Panc1 (cell line): ENCODE results near the gene AFF3. TPM values are rescaled to one million over a fixed set of nuclear protein-coding genes. Genes with fewer than 3 reads are reported as not detected.

Source experiments
- ATAC-seq: fragments of 200-7000 bp; cut with Tn5 transposase; 2 replicates; pipeline ENCODE4 v1.9.1; 2020; ENCODE audit warnings: mild to moderate bottlenecking, moderate library complexity
- BruUV-seq: library from RNA; stranded (reverse); fragments of 400-500 nt; replicated peaks from 2 replicates; lab custom pipeline; 2021; lab: Mats Ljungman, UMichigan
- CTCF ChIA-PET: fragments of 300-600 bp; sonication (Branson Sonifier 250); formaldehyde crosslinking; loops from one replicate; lab custom pipeline; 2022; ENCODE audit warnings: antibody characterized with exemption; lab: Charles Lee
- POLR2A ChIA-PET: fragments of 300-600 bp; sonication (Branson Sonifier 250); formaldehyde crosslinking; loops from one replicate; lab custom pipeline; 2022; ENCODE audit warnings: antibody characterized with exemption; lab: Charles Lee
- DNase-seq: peaks from one replicate; pipeline ENCODE4 v3.0.0-alpha.2; 2010; ENCODE audit warnings: low read depth, low spot score
- H3K27ac ChIP-seq: 2 replicates; pipeline ENCODE4 v1.5.1; 2011; ENCODE audit warnings: mild to moderate bottlenecking, low read length, inconsistent platforms
- H3K27me3 ChIP-seq: fragments of 200-500 bp; sonication (Bioruptor generic); 2 replicates; pipeline ENCODE4 v1.6.0; 2014; ENCODE audit warnings: low read length, inconsistent platforms; ENCODE audit not compliant: control insufficient read depth, insufficient read depth
- H3K36me3 ChIP-seq: fragments of 200-500 bp; sonication (Bioruptor generic); 2 replicates; pipeline ENCODE4 v1.5.1; 2014; ENCODE audit warnings: inconsistent platforms, mild to moderate bottlenecking, low read length, moderate library complexity; ENCODE audit not compliant: control insufficient read depth, insufficient read depth
- H3K4me1 ChIP-seq: 2 replicates; pipeline ENCODE4 v1.5.1; 2011; ENCODE audit warnings: inconsistent platforms, mild to moderate bottlenecking, low read length, moderate library complexity; ENCODE audit not compliant: control insufficient read depth, insufficient read depth
- H3K4me3 ChIP-seq, 2 experiments: 2 replicates each; pipeline ENCODE4 v1.5.1; 2011 to 2012; ENCODE audit warnings: low read depth in 2 of 2, low read length in 2 of 2, mild to moderate bottlenecking in 2 of 2, inconsistent platforms in 1 of 2, moderate library complexity in 1 of 2
- H3K9me3 ChIP-seq: fragments of 200-500 bp; sonication (Bioruptor generic); 2 replicates; pipeline ENCODE4 v1.5.1; 2014; ENCODE audit warnings: low read depth, mild to moderate bottlenecking, inconsistent platforms, low read length, moderate library complexity; ENCODE audit not compliant: control insufficient read depth, insufficient read depth
- POLR2AphosphoS5 ChIP-seq: IDR thresholded peaks from 2 replicates; pipeline ENCODE4 v1.6.1; 2012; ENCODE audit warnings: mild to moderate bottlenecking, low read depth, low read length, moderate library complexity
- SIN3A ChIP-seq: IDR thresholded peaks from 2 replicates; pipeline ENCODE4 v1.6.1; 2012; ENCODE audit warnings: low read depth, mild to moderate bottlenecking, low read length, moderate library complexity, borderline replicate concordance; ENCODE audit not compliant: insufficient read depth
- TCF7L2 ChIP-seq: IDR thresholded peaks from 2 replicates; pipeline ENCODE4 v1.6.1; 2011; ENCODE audit warnings: mild to moderate bottlenecking, low read depth, low read length, inconsistent platforms
- in situ Hi-C: cut with HindIII; loops from 2 replicates; pipeline ENCODE4 v1.10.0; 2016; ENCODE audit warnings: low sequenced_read_pairs, low pct_unique_long_range_greater_than_20kb
- intact Hi-C: fragments of 100-400 bp; cut with micrococcal nuclease; formaldehyde crosslinking; loops from one replicate; pipeline ENCODE4 v1.10.0; 2022; ENCODE audit not compliant: unreplicated experiment
- total RNA-seq: library from RNA; stranded (reverse); gene quantifications from one replicate; pipeline ENCODE4 v1.2.1, GENCODE V29; 2021; ENCODE audit not compliant: unreplicated experiment
- TF ChIP-seq, protein P1 (sequence below): fragments of 450-650 bp; IDR thresholded peaks from 2 replicates; pipeline ENCODE4 v1.5.1; 2017; ENCODE audit warnings: mild to moderate bottlenecking
- TF ChIP-seq, protein P2 (sequence below), 2 experiments: IDR thresholded peaks; 2 replicates each; pipeline ENCODE4 v1.6.1; 2011 to 2012; ENCODE audit warnings: low read depth in 2 of 2, control low read depth in 1 of 2, low read length in 1 of 2, mild to moderate bottlenecking in 1 of 2, moderate library complexity in 1 of 2; ENCODE audit not compliant: insufficient read depth in 1 of 2

The AFF3 gene
- total RNA-seq, 1 experiment from 2014 or later, result 2.2 TPM

DNA sequence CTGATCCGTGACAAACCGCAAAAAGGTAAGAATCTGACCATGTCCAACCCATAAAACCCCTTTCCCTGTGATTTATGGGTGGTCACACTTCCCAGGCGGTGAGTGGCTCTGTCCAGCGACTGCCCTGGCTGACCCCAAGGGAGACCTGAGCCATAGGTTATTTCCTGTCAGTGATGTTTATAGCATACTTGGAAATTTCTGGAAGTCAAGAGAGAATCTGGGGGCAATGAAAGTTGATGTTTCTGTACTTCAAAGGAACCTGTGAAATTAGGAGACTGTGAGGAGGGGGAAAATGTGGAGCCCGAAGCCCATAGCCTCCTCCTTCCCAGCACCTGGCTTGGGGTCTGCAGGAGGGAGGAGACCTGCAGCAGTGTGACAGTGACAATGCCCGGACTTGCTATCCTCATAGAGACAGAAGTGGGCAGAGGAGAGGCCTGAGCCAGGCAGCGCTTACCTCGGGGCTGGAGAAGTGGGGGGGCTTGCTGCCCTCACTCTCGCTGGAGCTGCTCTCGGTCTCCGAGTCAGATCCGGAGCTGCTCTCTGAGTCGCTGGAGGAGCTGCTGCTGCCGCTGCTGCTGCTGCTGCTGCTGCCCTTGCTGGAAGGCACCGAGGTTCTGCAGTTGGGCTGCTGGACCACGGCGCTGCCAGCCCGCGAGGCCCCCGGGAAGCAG, 541.3 kb downstream of the AFF3 start:
- H3K27me3 ChIP-seq, result peaks cover 7% of the 10 kb centered on the region

DNA sequence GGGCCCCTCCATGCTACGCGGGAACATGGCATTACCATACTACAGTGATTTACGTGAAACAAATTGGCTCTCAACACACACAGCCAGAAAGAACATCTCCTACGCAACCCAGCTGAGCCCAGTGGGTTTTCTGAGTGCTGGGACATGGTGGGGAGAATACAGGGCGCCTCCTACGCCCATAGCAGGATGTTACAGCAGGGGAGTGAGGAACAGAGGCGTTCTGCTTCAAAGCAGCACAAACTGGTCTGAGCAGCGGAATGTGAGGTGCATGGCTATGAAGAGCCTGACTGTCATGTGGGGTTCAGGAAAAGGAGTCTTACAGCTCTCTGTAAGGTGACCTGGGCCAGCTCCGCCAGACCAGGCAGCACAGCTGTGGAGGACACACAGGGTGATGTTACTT, 543.9 kb downstream of the AFF3 start:
- CTCF ChIA-PET, result no interaction called here
- Histone ChIP-seq H3K27me3 (peaks cover 7% of the 10 kb centered on the region), H3K27ac (no peak overlapping the region), H3K4me3 (no peak overlapping the region), H3K9me3 (no peaks in the 10 kb centered on the region), H3K4me1 (no peaks in the 10 kb centered on the region), H3K36me3 (no peaks in the 10 kb centered on the region)
- POLR2A ChIA-PET, result no interaction called here
- in situ Hi-C loops, result no loop called here
- DNase-seq, result no peak
- TF ChIP-seq, protein P1, sequence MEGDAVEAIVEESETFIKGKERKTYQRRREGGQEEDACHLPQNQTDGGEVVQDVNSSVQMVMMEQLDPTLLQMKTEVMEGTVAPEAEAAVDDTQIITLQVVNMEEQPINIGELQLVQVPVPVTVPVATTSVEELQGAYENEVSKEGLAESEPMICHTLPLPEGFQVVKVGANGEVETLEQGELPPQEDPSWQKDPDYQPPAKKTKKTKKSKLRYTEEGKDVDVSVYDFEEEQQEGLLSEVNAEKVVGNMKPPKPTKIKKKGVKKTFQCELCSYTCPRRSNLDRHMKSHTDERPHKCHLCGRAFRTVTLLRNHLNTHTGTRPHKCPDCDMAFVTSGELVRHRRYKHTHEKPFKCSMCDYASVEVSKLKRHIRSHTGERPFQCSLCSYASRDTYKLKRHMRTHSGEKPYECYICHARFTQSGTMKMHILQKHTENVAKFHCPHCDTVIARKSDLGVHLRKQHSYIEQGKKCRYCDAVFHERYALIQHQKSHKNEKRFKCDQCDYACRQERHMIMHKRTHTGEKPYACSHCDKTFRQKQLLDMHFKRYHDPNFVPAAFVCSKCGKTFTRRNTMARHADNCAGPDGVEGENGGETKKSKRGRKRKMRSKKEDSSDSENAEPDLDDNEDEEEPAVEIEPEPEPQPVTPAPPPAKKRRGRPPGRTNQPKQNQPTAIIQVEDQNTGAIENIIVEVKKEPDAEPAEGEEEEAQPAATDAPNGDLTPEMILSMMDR, result no peak
- no peak for ATAC-seq
- intact Hi-C loops, result no loop called here
- BruUV-seq, result no TSS peak

More for the DNA sequence above, 541.3 kb downstream of the AFF3 start:
- H3K4me3 ChIP-seq, result no peak overlapping the region
- POLR2A ChIA-PET, result no interaction called here
- no peaks in the 10 kb centered on the region for H3K4me1 ChIP-seq
- TF ChIP-seq TCF7L2, result no peak
- TF ChIP-seq, protein P2, sequence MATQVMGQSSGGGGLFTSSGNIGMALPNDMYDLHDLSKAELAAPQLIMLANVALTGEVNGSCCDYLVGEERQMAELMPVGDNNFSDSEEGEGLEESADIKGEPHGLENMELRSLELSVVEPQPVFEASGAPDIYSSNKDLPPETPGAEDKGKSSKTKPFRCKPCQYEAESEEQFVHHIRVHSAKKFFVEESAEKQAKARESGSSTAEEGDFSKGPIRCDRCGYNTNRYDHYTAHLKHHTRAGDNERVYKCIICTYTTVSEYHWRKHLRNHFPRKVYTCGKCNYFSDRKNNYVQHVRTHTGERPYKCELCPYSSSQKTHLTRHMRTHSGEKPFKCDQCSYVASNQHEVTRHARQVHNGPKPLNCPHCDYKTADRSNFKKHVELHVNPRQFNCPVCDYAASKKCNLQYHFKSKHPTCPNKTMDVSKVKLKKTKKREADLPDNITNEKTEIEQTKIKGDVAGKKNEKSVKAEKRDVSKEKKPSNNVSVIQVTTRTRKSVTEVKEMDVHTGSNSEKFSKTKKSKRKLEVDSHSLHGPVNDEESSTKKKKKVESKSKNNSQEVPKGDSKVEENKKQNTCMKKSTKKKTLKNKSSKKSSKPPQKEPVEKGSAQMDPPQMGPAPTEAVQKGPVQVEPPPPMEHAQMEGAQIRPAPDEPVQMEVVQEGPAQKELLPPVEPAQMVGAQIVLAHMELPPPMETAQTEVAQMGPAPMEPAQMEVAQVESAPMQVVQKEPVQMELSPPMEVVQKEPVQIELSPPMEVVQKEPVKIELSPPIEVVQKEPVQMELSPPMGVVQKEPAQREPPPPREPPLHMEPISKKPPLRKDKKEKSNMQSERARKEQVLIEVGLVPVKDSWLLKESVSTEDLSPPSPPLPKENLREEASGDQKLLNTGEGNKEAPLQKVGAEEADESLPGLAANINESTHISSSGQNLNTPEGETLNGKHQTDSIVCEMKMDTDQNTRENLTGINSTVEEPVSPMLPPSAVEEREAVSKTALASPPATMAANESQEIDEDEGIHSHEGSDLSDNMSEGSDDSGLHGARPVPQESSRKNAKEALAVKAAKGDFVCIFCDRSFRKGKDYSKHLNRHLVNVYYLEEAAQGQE (IDR thresholded peaks at IDR 0.05; ENCODE audit: insufficient read depth in 1 of 2, low read depth in 2 of 2, low read length in 1 of 2), result no peak
- TF ChIP-seq POLR2AphosphoS5, result no peak
- no peak for TF ChIP-seq SIN3A
- TF ChIP-seq, protein P1, result no peak
- no peak for DNase-seq
- no peaks in the 10 kb centered on the region for H3K9me3 ChIP-seq
- no peaks in the 10 kb centered on the region for H3K36me3 ChIP-seq
- CTCF ChIA-PET, result no interaction called here
- intact Hi-C loops, result no loop called here
- in situ Hi-C loops, result no loop called here
- no TSS peak for BruUV-seq
- no peak for ATAC-seq
- H3K27ac ChIP-seq, result no peak overlapping the region
